GM12878 (cell line): Measurements from ENCODE around the gene LORICRIN. TPM values are rescaled to one million over a fixed set of nuclear protein-coding genes. Genes with fewer than 3 reads are reported as not detected.

Experiments
- ATAC-seq: fragments of 200-7000 bp; cut with Tn5 transposase; 3 replicates; pipeline ENCODE4 v1.9.1; 2020; ENCODE audit warnings: mild to moderate bottlenecking, moderate library complexity
- BruUV-seq: library from RNA; stranded (reverse); fragments of 400-500 nt; replicated peaks from 2 replicates; lab custom pipeline; 2021; lab: Mats Ljungman, UMichigan
- CTCF ChIA-PET: fragments of 300-600 bp; sonication (Branson Sonifier 250); formaldehyde crosslinking; extraction: SDS; loops from one replicate; lab custom pipeline; 2021; ENCODE audit warnings: inconsistent platforms; lab: Yijun Ruan, JAX
- POLR2A ChIA-PET: fragments of 350-600 bp; formaldehyde crosslinking; extraction: SDS; loops from one replicate; lab custom pipeline; 2021; ENCODE audit warnings: inconsistent platforms; lab: Charles Lee
- RAD21 ChIA-PET: fragments of 300-600 bp; sonication (Branson Sonifier 250); formaldehyde crosslinking; loops from one replicate; lab custom pipeline; 2023; ENCODE audit warnings: antibody characterized with exemption; ENCODE audit not compliant: unreplicated experiment; lab: Charles Lee
- SMC1A ChIA-PET: fragments of 300-600 bp; sonication (Branson Sonifier 250); formaldehyde crosslinking; loops from one replicate; lab custom pipeline; 2023; ENCODE audit not compliant: unreplicated experiment, uncharacterized antibody; lab: Charles Lee
- DNase-seq: peaks from one replicate; pipeline ENCODE4 v3.0.0-alpha.2; 2011; ENCODE audit warnings: low read depth, low spot score
- FAIRE-seq: peaks from 3 replicates; lab custom pipeline; 2011; peaks lifted over from hg19 to GRCh38; lab: Jason Lieb, UNC
- H2AFZ ChIP-seq: 2 replicates; pipeline ENCODE4 v1.6.0; 2011; ENCODE audit warnings: low read depth, low read length, control low read depth; ENCODE audit not compliant: control insufficient read depth
- H3K27ac ChIP-seq: 2 replicates; pipeline ENCODE4 v1.5.1; 2011; ENCODE audit warnings: control low read depth; ENCODE audit not compliant: control insufficient read depth, insufficient read depth
- H3K27me3 ChIP-seq, 2 experiments: replicated peaks in 1 of 2; 2 replicates each; pipeline versions ENCODE4 v1.6.0 to v1.6.1; 2011; ENCODE audit warnings: low read length in 1 of 2; ENCODE audit not compliant: control insufficient read depth in 2 of 2, insufficient read depth in 2 of 2
- H3K36me3 ChIP-seq, 2 experiments: 2 replicates each; pipeline ENCODE4 v1.5.1; 2011; ENCODE audit warnings: low read length in 1 of 2; ENCODE audit not compliant: control insufficient read depth in 2 of 2, insufficient read depth in 2 of 2
- H3K4me1 ChIP-seq: 2 replicates; pipeline ENCODE4 v1.6.1; 2011; ENCODE audit warnings: mild to moderate bottlenecking, low read length, moderate library complexity, mixed read lengths; ENCODE audit not compliant: control insufficient read depth, insufficient read depth
- H3K4me2 ChIP-seq: 2 replicates; pipeline ENCODE4 v1.6.0; 2011; ENCODE audit warnings: control low read depth; ENCODE audit not compliant: control insufficient read depth, insufficient read depth
- H3K4me3 ChIP-seq: fragments of 200-600 bp; sonication (generic); 2 replicates; pipeline ENCODE4 v1.5.1; 2016
- H3K79me2 ChIP-seq: 2 replicates; pipeline ENCODE4 v1.6.0; 2011; ENCODE audit warnings: low read length; ENCODE audit not compliant: control insufficient read depth, insufficient read depth
- H3K9ac ChIP-seq: 2 replicates; pipeline ENCODE4 v1.8.0; 2011; ENCODE audit warnings: low read length, control low read depth, mixed read lengths; ENCODE audit not compliant: control insufficient read depth, insufficient read depth
- H3K9me3 ChIP-seq: replicated peaks from 3 replicates; pipeline ENCODE4 v1.5.1; 2011; ENCODE audit warnings: mild to moderate bottlenecking, low read length; ENCODE audit not compliant: control insufficient read depth, insufficient read depth
- H4K20me1 ChIP-seq: 2 replicates; pipeline ENCODE4 v1.6.0; 2011; ENCODE audit not compliant: control insufficient read depth, insufficient read depth
- CHD4 ChIP-seq: fragments of 200-600 bp; sonication (generic); IDR thresholded peaks from 2 replicates; pipeline ENCODE4 v1.6.1; 2016; ENCODE audit warnings: mild to moderate bottlenecking
- DPF2 ChIP-seq: fragments of 450-650 bp; IDR thresholded peaks from 2 replicates; pipeline ENCODE4 v1.6.1; 2017; ENCODE audit warnings: mild to moderate bottlenecking
- GATAD2B ChIP-seq: fragments of 450-650 bp; conservative IDR thresholded peaks from 2 replicates; pipeline ENCODE4 v1.6.1; 2017; ENCODE audit warnings: low read depth, mild to moderate bottlenecking, moderate library complexity
- IRF4 ChIP-seq: IDR thresholded peaks from 2 replicates; pipeline ENCODE4 v1.6.1; 2011; ENCODE audit warnings: low read depth, low read length
- NFIC ChIP-seq: IDR thresholded peaks from 2 replicates; pipeline ENCODE4 v1.6.1; 2012; ENCODE audit warnings: low read depth, mild to moderate bottlenecking, inconsistent platforms, low read length, moderate library complexity
- NR2C1 ChIP-seq: fragments of 450-650 bp; IDR thresholded peaks from 2 replicates; pipeline ENCODE4 v1.6.1; 2017; ENCODE audit warnings: antibody characterized with exemption, mild to moderate bottlenecking, moderate library complexity
- NR2F1 ChIP-seq: fragments of 450-650 bp; conservative IDR thresholded peaks from 2 replicates; pipeline ENCODE4 v1.6.1; 2017; ENCODE audit warnings: mild to moderate bottlenecking
- POLR2A ChIP-seq: IDR thresholded peaks from 2 replicates; pipeline ENCODE4 v1.6.1; 2011; ENCODE audit warnings: low read depth, mild to moderate bottlenecking, low read length
- RELA ChIP-seq: fragments of 450-650 bp; IDR thresholded peaks from 2 replicates; pipeline ENCODE4 v1.8.0; 2014; ENCODE audit warnings: borderline replicate concordance; ENCODE audit not compliant: partially characterized antibody
- WRNIP1 ChIP-seq: IDR thresholded peaks from 2 replicates; pipeline ENCODE4 v1.6.1; 2011; ENCODE audit warnings: low read depth, low read length, improper control_type of control experiment, borderline replicate concordance
- YY1 ChIP-seq: IDR thresholded peaks from 2 replicates; pipeline ENCODE4 v1.6.1; 2011; ENCODE audit warnings: low read depth, mild to moderate bottlenecking, low read length
- ZZZ3 ChIP-seq: IDR thresholded peaks from 2 replicates; pipeline ENCODE4 v1.6.1; 2011; ENCODE audit warnings: low read depth; ENCODE audit not compliant: control insufficient read depth, insufficient read length
- WGBS: methylation state at CpG from one replicate; pipeline ENCODE4 v1.1.6; 2016; ENCODE audit warnings: low lambda C conversion rate; ENCODE audit not compliant: insufficient replicate concordance, insufficient coverage; ENCODE audit errors: missing lambda C conversion rate; 5-methylcytosine and 5-hydroxymethylcytosine counted together
- in situ Hi-C: fragments of 300-500 bp; cut with MboI; formaldehyde crosslinking; loops from 9 replicates; pipeline ENCODE4 v1.14.3; 2018; ENCODE audit warnings: mixed read lengths
- intact Hi-C: fragments of 100-400 bp; cut with micrococcal nuclease; formaldehyde crosslinking; loops from one replicate; pipeline ENCODE4 v1.14.2; 2022; ENCODE audit not compliant: unreplicated experiment
- polyA plus RNA-seq, 11 experiments: library from polyadenylated mRNA; depleted of rRNA in 4 of 11; unstranded in 6 of 11; stranded (reverse) in 5 of 11; fragments of >200 nt; fragmentation: Nextera tagmentation in 4 of 11; fragmentation: Illumina TruSeq in 1 of 11; extraction: Ambion mirVana in 4 of 11; extraction: Trizol in 1 of 11; gene quantifications; 1 replicate in 1 of 11; 2 replicates in 10 of 11; pipeline versions ENCODE4 v1.2.1 to v1.2.3, GENCODE V29; 2011 to 2016; ENCODE audit warnings: inconsistent platforms in 2 of 11, missing spikeins in 2 of 11, low read depth in 1 of 11
- total RNA-seq, 4 experiments: library from RNA; depleted of rRNA in 3 of 4; stranded (reverse); fragments of >200 nt in 3 of 4; fragmentation: Illumina TruSeq in 1 of 4; extraction: Trizol in 1 of 4; gene quantifications; 2 replicates each; pipeline versions ENCODE4 v1.2.1 to v1.2.3, GENCODE V29; 2013 to 2021
- TF ChIP-seq, protein P1 (sequence below): fragments of 450-650 bp; IDR thresholded peaks from 2 replicates; pipeline ENCODE4 v1.6.1; 2017; ENCODE audit warnings: mild to moderate bottlenecking, moderate library complexity
- TF ChIP-seq, protein P2 (sequence below): fragments of 450-650 bp; conservative IDR thresholded peaks from 2 replicates; pipeline ENCODE4 v1.6.1; 2017; ENCODE audit warnings: mild to moderate bottlenecking, moderate library complexity
- TF ChIP-seq, protein P3 (sequence below): fragments of 450-650 bp; formaldehyde crosslinking; IDR thresholded peaks from 2 replicates; pipeline ENCODE4 v1.5.0; 2022; ENCODE audit warnings: mild to moderate bottlenecking, missing genetic modification characterization

Gene LORICRIN
- total and polyA plus RNA-seq, 10 of the 15 experiments (the other 5 are each of a cell fraction or from before 2014, with no cell fraction given): 0.06 to 0.37 TPM; not detected in 8

DNA sequence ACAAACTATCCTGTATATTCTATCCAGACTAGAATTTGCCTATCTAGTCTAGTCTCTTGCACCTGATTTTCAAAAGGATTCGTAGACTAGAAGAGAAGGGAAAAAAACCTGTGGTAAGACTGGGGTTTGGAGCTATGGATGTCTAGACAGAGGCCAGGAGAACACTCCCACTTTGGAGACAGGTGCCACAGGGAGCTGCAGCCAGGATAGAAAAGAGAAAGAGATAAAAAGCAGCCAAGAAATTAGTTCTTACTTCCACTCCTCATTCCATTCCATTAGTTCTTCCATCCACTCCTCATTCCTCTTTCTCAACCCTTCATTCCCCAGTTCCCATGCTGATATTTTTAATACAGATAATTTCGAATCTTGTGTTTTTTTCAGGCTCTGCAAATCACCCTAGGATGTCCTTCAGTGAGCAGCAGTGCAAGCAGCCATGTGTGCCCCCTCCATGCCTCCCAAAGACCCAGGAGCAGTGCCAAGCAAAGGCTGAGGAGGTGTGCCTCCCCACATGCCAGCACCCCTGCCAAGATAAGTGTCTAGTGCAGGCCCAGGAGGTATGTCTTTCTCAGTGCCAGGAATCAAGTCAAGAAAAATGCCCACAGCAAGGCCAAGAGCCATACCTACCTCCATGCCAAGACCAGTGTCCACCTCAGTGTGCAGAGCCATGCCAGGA is 41.6 kb upstream of the LORICRIN start:
- Histone ChIP-seq H3K9me3 (no peaks in the 10 kb centered on the region), H2AFZ (no peak overlapping the region), H3K36me3 (no peaks in the 10 kb centered on the region), H3K4me3 (no peak overlapping the region), H4K20me1 (no peaks in the 10 kb centered on the region), H3K79me2 (no peaks in the 10 kb centered on the region), H3K9ac (no peak overlapping the region), H3K27me3 (0 out of 4 replicates have a peak, but pooled peaks cover 0 to 2% of the 10 kb centered on the region in 2 experiments), H3K4me1 (no peaks in the 10 kb centered on the region), H3K27ac (no peak overlapping the region), H3K4me2 (no peak overlapping the region)
- ChIA-PET SMC1A (interaction anchor here (3.9 kb wide), 1 partner anchor 12 kb away, joined by 19 read pairs; no protein-coding TSS in a partner anchor), RAD21 (no interaction called here), CTCF (no interaction called here), POLR2A (no interaction called here)
- no peak for ATAC-seq
- intact Hi-C loops: no loop called here
- in situ Hi-C loops: no loop called here
- no peak for DNase-seq
- no peak for FAIRE-seq
- 4% methylated on average over 2 of the region's 2 CpGs for WGBS
- BruUV-seq: no TSS peak
- TF ChIP-seq CHD4 (no peak), YY1 (no peak), WRNIP1 (no peak), GATAD2B (no peak), NR2F1 (no peak), IRF4 (no peak), ZZZ3 (no peak), NFIC (no peak), NR2C1 (no peak), POLR2A (no peak), DPF2 (no peak), RELA (no peak)
- TF ChIP-seq, protein P1, sequence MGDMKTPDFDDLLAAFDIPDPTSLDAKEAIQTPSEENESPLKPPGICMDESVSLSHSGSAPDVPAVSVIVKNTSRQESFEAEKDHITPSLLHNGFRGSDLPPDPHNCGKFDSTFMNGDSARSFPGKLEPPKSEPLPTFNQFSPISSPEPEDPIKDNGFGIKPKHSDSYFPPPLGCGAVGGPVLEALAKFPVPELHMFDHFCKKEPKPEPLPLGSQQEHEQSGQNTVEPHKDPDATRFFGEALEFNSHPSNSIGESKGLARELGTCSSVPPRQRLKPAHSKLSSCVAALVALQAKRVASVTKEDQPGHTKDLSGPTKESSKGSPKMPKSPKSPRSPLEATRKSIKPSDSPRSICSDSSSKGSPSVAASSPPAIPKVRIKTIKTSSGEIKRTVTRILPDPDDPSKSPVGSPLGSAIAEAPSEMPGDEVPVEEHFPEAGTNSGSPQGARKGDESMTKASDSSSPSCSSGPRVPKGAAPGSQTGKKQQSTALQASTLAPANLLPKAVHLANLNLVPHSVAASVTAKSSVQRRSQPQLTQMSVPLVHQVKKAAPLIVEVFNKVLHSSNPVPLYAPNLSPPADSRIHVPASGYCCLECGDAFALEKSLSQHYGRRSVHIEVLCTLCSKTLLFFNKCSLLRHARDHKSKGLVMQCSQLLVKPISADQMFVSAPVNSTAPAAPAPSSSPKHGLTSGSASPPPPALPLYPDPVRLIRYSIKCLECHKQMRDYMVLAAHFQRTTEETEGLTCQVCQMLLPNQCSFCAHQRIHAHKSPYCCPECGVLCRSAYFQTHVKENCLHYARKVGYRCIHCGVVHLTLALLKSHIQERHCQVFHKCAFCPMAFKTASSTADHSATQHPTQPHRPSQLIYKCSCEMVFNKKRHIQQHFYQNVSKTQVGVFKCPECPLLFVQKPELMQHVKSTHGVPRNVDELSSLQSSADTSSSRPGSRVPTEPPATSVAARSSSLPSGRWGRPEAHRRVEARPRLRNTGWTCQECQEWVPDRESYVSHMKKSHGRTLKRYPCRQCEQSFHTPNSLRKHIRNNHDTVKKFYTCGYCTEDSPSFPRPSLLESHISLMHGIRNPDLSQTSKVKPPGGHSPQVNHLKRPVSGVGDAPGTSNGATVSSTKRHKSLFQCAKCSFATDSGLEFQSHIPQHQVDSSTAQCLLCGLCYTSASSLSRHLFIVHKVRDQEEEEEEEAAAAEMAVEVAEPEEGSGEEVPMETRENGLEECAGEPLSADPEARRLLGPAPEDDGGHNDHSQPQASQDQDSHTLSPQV: no peak
- TF ChIP-seq, protein P2, sequence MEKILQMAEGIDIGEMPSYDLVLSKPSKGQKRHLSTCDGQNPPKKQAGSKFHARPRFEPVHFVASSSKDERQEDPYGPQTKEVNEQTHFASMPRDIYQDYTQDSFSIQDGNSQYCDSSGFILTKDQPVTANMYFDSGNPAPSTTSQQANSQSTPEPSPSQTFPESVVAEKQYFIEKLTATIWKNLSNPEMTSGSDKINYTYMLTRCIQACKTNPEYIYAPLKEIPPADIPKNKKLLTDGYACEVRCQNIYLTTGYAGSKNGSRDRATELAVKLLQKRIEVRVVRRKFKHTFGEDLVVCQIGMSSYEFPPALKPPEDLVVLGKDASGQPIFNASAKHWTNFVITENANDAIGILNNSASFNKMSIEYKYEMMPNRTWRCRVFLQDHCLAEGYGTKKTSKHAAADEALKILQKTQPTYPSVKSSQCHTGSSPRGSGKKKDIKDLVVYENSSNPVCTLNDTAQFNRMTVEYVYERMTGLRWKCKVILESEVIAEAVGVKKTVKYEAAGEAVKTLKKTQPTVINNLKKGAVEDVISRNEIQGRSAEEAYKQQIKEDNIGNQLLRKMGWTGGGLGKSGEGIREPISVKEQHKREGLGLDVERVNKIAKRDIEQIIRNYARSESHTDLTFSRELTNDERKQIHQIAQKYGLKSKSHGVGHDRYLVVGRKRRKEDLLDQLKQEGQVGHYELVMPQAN: no peak
- TF ChIP-seq, protein P3, sequence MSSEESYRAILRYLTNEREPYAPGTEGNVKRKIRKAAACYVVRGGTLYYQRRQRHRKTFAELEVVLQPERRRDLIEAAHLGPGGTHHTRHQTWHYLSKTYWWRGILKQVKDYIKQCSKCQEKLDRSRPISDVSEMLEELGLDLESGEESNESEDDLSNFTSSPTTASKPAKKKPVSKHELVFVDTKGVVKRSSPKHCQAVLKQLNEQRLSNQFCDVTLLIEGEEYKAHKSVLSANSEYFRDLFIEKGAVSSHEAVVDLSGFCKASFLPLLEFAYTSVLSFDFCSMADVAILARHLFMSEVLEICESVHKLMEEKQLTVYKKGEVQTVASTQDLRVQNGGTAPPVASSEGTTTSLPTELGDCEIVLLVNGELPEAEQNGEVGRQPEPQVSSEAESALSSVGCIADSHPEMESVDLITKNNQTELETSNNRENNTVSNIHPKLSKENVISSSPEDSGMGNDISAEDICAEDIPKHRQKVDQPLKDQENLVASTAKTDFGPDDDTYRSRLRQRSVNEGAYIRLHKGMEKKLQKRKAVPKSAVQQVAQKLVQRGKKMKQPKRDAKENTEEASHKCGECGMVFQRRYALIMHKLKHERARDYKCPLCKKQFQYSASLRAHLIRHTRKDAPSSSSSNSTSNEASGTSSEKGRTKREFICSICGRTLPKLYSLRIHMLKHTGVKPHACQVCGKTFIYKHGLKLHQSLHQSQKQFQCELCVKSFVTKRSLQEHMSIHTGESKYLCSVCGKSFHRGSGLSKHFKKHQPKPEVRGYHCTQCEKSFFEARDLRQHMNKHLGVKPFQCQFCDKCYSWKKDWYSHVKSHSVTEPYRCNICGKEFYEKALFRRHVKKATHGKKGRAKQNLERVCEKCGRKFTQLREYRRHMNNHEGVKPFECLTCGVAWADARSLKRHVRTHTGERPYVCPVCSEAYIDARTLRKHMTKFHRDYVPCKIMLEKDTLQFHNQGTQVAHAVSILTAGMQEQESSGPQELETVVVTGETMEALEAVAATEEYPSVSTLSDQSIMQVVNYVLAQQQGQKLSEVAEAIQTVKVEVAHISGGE: no peak
